Medulla oblongata (tissue), 1 donor: Measurements from ENCODE around the gene SRRD.
"Not testable (repeated sequence)": the region's sequence is repeated elsewhere in the genome, so short reads cannot be mapped to it uniquely, and the experiment has no call there.

Experiments
- DNase-seq: peaks from one replicate; pipeline ENCODE4 v3.0.0-alpha.2; 2015; ENCODE audit errors: extremely low spot score

The SRRD gene

DNA sequence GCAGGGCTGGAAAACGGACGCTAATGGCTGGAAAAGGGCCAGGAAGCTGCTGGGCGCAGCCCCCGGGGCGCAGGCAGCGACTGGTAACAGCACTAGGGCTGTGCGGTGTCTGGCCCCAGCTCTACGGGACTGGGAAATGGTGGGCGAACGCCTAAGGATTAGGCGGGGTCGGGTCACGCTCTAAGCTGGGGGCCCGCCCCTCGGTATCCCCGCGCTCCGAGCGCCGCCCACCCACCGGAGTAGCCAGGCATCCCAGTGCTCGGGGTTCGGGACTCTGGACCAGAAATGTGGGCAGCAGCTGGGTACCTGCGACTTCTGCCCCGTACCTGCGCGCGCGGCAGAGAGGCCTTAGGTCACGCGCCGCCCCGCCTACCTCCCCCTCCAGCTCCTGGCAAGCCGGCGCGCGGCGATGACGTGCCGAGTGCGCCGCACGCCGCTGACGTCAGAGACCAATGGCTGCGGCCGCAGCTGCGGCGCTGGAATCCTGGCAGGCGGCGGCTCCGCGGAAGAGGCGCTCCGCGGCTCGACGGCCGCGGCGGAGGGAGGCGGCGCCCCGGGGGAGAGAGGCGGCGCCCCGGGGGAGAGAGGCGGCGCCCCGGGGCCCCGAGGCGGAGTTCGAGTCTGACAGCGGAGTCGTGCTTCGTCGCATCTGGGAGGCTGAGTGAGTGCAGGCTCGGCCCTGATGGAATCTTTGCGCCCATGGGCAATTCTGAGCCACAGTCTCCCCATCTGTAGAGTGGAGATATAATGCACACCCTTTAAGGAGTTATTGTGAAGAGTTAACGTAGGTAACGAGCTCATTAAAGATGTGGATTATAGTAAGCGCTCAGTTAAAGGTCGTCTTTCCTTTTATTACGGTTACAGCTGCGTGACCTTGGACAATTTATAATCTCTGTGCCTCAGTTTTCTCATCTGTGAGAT is at the start of gene SRRD, which contains the start of gene HPS4:
Gene SRRD (plus strand): TSS at position 439 of the 921 bp plus-strand sequence. CDS start 14 bp downstream, at position 453.
Gene HPS4 (minus strand): TSS at position 345 of the 921 bp plus-strand sequence. CDS start 2,021 bp downstream, outside the sequence.
- peak; percentile 90 for DNase-seq

- peak; percentile 14 for DNase-seq
Observed at GRCh38 chr22:26435327-26436093, 48.2 kb upstream of the SRRD start.

GRCh38 chr22:26436903-26437515 is 46.7 kb upstream of the SRRD start:
- no peak for DNase-seq

DNA sequence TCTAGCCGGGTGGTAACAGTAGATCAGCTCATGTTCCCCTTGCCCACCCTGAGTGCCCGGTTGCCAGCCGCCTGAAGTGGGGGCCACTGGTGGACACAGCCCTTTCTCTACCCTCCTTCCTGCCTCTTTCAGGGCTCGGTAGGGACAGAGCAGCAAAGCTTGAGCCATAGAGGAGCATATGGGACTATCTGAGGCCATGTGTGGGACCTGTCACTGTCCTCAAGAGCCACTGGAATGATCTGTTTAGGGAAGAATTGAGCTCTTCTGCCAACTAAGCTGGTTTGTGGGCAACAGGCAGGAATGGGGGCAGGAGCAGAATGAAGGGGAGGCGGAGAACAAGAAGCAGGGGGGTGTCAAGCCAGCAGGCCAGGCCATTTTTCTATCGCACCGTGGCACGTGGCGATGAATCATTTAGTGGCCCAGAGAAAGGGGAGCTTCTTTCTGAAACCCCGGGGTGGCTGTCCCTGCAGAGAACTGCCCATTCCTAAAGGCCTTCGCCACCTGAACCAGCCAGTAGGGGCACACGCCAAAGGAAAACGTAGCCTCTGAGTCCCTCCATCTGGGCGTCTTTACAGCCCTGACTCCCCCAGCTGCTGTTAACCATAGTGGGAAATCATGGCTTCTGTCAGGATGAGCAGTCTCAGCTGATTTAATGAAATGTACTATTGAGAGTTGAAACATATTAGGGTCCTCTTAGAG is 45.8 kb upstream of the SRRD start:
- no peak for DNase-seq

- not testable (repeated sequence) for DNase-seq
Observed at GRCh38 chr22:26438776-26439175, 44.9 kb upstream of the SRRD start.

DNA sequence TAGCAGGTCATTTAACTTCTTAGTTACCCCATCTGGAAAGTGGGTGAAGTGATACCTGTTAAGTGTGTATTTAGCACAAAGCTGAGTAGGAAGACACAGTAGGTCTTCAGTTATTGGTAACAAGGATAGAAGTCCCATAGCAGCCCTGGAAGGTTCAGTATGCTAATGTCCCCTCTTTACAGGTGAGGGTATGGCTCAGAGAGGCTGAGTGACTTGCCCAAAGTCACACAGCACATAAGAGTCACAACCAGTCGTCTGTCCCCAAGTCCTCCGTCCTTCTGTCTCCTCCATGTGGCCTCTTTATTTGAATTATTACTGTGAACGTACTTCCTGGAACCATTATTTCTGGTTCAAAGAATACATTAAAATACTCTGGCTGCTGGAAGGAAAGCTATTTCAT is 44.1 kb upstream of the SRRD start:
- no peak for DNase-seq

DNA sequence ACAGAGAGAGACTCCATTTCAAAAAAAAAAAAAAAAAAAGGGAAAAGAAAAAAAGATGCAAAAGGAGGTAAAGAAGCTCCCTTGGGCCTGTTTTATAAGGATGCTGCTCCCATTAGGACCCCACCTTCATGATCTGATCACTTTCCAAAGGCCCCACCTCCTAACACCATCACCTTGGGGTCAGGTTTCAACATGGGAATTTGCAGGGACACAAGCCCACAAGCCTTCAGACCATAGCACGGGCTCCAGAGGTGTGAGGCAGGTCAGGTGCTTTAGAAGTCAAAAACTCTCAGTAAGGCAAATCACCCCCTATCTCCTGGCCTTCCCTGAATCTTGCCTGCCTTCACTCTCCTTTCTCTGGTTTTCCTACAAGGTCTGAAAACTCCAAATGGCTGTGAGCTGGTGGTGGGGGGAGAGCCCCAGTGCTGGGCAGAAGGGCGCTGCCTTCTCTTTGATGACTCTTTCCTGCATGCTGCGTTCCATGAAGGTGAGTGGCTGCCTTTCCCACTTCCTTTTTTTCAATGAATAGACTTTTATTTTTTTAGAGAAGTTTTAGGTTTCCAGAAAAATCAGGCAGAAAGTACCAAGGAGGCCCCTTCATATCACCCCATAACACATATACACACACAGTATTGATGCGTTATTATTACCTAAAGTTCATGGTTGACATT is 41.5 kb upstream of the SRRD start:
- DNase-seq = no peak

- DNase-seq = no peak
Observed at GRCh38 chr22:26443901-26444690, 39.6 kb upstream of the SRRD start.

DNA sequence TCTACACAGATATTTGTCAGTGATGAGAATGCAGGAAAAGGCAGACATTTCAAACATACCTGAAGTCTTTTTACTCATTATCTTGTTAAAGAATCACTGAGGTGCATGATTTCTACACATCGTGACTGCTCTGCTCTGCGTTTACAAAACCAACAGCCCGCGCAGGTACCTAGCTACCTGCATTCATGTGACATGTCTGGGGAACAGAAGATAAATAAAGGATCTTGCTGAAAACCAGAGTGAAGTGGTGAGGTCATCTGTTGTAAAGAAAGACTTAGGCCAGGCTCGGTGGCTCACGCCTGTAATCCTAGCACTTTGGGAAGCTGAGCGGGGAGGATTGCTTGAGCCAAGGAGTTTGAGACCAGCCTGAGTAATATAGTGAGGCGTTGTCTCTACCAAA is 38.9 kb upstream of the SRRD start:
- DNase-seq = no peak

GRCh38 chr22:26445577-26446275 is 38.0 kb upstream of the SRRD start:
- DNase-seq = no peak

- no peak for DNase-seq
Observed at GRCh38 chr22:26446808-26447515, 36.7 kb upstream of the SRRD start.

- no peak for DNase-seq
Observed at GRCh38 chr22:26447584-26448329, 35.9 kb upstream of the SRRD start.

DNA sequence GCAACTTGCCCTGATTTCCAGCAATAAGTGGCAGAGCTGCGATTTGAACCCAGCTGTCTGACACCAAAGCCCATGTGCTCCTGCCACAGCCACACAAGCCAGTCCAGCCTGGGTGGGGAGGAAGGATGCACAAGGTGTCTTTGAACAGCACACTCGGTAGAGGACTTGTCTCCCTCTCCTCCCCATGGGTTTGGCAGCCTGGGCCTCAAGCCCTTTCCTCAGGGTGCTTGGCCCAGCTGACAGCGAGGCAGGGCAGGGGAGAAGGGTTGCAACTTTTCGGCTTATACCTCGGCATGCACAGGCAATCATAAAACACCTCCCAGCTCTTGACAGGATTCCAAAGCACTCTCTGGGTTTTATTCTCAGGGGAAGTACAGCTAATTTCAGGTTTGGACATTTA is 35.3 kb upstream of the SRRD start:
- no peak for DNase-seq

- DNase-seq = no peak
Observed at GRCh38 chr22:26448941-26449340, 34.7 kb upstream of the SRRD start.

DNA sequence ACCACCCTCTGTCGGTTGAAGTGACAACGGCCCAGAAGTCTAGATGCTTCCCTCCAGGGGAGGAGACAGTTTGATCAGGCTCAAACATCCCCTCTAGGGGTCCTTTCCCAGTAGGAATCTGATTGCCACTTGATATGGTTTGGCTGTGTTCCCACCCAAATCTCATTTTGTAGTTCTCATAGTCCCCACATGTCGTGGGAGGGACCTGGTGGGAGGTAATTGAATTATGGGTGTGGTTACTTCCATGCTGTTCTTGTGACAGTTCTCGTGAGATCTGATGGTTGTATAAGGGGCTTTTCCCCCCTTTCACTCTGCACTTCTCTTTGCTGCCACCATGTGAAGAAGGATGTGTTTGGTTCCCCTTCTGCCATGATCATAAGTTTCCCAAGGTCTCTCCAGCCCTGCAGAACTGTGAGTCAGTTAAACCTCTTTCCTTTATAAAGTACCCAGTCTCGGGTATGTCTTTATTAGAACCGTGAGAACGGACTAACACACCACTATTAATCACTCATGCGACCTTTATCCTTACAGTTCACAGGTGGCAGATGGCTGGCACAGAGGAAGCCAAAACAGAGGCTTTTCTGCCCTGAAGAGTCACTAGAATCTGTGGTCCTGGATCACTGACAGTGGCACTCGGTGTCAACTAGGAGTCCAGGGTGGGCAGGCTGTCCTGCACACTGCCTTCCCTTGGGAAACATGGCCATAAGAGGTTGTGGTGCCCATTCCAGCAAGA is 33.1 kb upstream of the SRRD start:
- DNase-seq = no peak

- no peak for DNase-seq
Observed at GRCh38 chr22:26452236-26453016, 31.3 kb upstream of the SRRD start.

DNA sequence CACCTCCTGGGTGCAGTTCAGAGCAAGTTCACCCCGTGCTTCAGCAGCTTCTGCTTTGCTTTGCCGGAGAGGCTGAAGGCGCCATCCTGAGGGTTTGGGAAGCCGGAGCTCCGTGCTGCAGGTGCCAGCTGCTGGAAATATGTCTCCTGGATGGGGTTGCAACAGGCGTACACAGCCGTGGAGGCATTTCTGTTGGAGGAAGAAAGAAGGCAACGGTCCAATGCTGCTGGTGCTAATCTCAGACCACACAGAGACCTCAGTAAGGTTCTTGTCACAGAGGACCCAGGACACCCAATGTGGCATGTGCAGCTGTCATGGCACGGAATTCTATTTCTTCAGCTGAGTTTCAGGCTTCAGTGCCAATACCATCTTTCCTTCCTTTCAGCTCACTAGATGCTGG is 30.5 kb upstream of the SRRD start:
- no peak for DNase-seq
